DOHH2 (cell line): ENCODE data around the gene FRYL.
"Not testable (repeated sequence)": the region's sequence is repeated elsewhere in the genome, so short reads cannot be mapped to it uniquely, and the experiment has no call there.

ENCODE experiments used
- H3F3A ChIP-seq: fragments of 200-600 bp; sonication (generic), shearing (Covaris generic); 2 replicates; pipeline ENCODE4 v1.6.0; 2016; ENCODE audit warnings: antibody characterized with exemption, mild to moderate bottlenecking; ENCODE audit not compliant: control insufficient read depth, insufficient read depth
- H3K27ac ChIP-seq: fragments of 200-600 bp; sonication (generic); 2 replicates; pipeline ENCODE4 v1.5.1; 2014; ENCODE audit warnings: low read depth, mild to moderate bottlenecking, low read length, moderate library complexity
- H3K27me3 ChIP-seq: fragments of 200-600 bp; sonication (generic); 2 replicates; pipeline ENCODE4 v1.6.1; 2014; ENCODE audit warnings: mild to moderate bottlenecking, low read length, mixed read lengths; ENCODE audit not compliant: control insufficient read depth
- H3K36me3 ChIP-seq: fragments of 200-600 bp; sonication (generic); 2 replicates; pipeline ENCODE4 v1.6.1; 2014; ENCODE audit warnings: mild to moderate bottlenecking, low read length, moderate library complexity, mixed read lengths; ENCODE audit not compliant: control insufficient read depth
- H3K4me1 ChIP-seq: fragments of 200-600 bp; sonication (generic); 2 replicates; pipeline ENCODE4 v1.6.1; 2014; ENCODE audit warnings: mild to moderate bottlenecking, low read length, mixed read lengths; ENCODE audit not compliant: control insufficient read depth
- H3K4me2 ChIP-seq: fragments of 200-600 bp; sonication (generic); 2 replicates; pipeline ENCODE4 v1.6.0; 2014; ENCODE audit warnings: mild to moderate bottlenecking, low read length, moderate library complexity
- H3K4me3 ChIP-seq: fragments of 200-600 bp; sonication (generic); 2 replicates; pipeline ENCODE4 v1.5.1; 2014; ENCODE audit warnings: mild to moderate bottlenecking, low read length, mixed read lengths
- H3K79me2 ChIP-seq: fragments of 200-600 bp; sonication (generic); 2 replicates; pipeline ENCODE4 v1.6.1; 2014; ENCODE audit warnings: mild to moderate bottlenecking, low read length, mixed read lengths; ENCODE audit not compliant: control insufficient read depth
- H3K9me2 ChIP-seq: fragments of 200-600 bp; sonication (generic); replicated peaks from 2 replicates; pipeline ENCODE4 v1.6.1; 2014; ENCODE audit warnings: mild to moderate bottlenecking, low read length, mixed read lengths; ENCODE audit not compliant: control insufficient read depth
- H3K9me3 ChIP-seq: fragments of 200-600 bp; sonication (generic); 2 replicates; pipeline ENCODE4 v1.6.1; 2014; ENCODE audit warnings: antibody characterized with exemption, low read length, mixed read lengths; ENCODE audit not compliant: control insufficient read depth, insufficient read depth
- H4K20me1 ChIP-seq: fragments of 200-600 bp; sonication (generic); 2 replicates; pipeline ENCODE4 v1.6.0; 2014; ENCODE audit warnings: low read depth, mild to moderate bottlenecking, antibody characterized with exemption, low read length, moderate library complexity; ENCODE audit not compliant: control insufficient read depth, insufficient read depth
- EZH2phosphoT487 ChIP-seq: fragments of 200-600 bp; sonication (generic); IDR thresholded peaks from 2 replicates; pipeline ENCODE4 v1.6.1; 2017; ENCODE audit warnings: borderline replicate concordance, mild to moderate bottlenecking, antibody characterized with exemption, low read length, moderate library complexity, mixed read lengths
- TF ChIP-seq, protein P1 (sequence below): fragments of 200-600 bp; sonication (generic); IDR thresholded peaks from one replicate; pipeline ENCODE4 v1.5.1; 2014; ENCODE audit warnings: antibody characterized with exemption, mild to moderate bottlenecking, low read depth, low read length; ENCODE audit not compliant: poor library complexity, severe bottlenecking

The FRYL gene

DNA sequence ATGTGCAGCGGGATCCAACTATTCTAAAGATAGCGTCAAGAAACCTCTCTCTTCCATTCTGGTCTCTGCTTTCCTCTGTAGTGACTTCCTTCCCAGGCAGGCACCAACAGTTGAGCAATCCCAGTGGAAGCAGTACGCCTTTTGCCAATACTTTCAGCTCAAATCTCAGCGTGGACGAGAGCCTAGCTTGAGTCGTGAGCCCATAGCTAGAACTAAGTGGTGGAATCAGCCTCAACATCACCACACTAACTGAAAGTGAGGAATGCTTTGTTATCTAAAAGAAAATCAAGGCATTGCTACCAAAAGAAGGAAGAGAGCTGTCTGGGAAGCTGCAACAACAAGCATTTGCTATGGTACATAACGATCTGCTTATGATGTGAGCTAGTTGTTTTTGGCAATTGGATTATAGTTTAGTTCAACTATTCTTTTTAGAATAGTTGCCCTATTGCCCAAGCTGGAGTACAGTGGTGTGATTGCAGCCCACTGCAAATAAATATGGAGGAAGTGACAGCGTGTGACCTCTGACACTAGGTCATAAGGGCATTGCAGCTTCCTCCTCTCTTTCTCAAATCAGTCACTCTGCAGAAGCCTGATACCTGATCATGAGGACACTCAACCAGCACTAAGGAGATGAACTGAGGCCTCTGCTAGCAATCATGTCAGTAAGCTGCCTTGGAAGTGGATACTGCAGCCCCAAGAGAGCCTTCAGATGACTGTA is 24.7 kb upstream of the FRYL start:
- Histone ChIP-seq H3K79me2 (no peaks in the 10 kb centered on the region), H3F3A (no peaks in the 10 kb centered on the region), H3K4me2 (no peak overlapping the region), H4K20me1 (no peaks in the 10 kb centered on the region), H3K9me2 (no peaks in the 10 kb centered on the region), H3K9me3 (no peaks in the 10 kb centered on the region), H3K27me3 (no peaks in the 10 kb centered on the region), H3K36me3 (no peaks in the 10 kb centered on the region), H3K27ac (no peak overlapping the region), H3K4me3 (no peak overlapping the region), H3K4me1 (no peaks in the 10 kb centered on the region; the same call in 1 of the 2 replicates)
- TF ChIP-seq EZH2phosphoT487 = no peak
- TF ChIP-seq, protein P1, sequence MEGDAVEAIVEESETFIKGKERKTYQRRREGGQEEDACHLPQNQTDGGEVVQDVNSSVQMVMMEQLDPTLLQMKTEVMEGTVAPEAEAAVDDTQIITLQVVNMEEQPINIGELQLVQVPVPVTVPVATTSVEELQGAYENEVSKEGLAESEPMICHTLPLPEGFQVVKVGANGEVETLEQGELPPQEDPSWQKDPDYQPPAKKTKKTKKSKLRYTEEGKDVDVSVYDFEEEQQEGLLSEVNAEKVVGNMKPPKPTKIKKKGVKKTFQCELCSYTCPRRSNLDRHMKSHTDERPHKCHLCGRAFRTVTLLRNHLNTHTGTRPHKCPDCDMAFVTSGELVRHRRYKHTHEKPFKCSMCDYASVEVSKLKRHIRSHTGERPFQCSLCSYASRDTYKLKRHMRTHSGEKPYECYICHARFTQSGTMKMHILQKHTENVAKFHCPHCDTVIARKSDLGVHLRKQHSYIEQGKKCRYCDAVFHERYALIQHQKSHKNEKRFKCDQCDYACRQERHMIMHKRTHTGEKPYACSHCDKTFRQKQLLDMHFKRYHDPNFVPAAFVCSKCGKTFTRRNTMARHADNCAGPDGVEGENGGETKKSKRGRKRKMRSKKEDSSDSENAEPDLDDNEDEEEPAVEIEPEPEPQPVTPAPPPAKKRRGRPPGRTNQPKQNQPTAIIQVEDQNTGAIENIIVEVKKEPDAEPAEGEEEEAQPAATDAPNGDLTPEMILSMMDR = no peak

GRCh38 chr4:48801016-48801715 is 21.1 kb upstream of the FRYL start:
- Histone ChIP-seq H4K20me1 (no peaks in the 10 kb centered on the region), H3K79me2 (no peaks in the 10 kb centered on the region), H3K36me3 (no peaks in the 10 kb centered on the region), H3K9me2 (no peaks in the 10 kb centered on the region), H3K27ac (no peak overlapping the region), H3K27me3 (no peaks in the 10 kb centered on the region), H3K4me2 (no peak overlapping the region), H3K4me1 (no peaks in the 10 kb centered on the region), H3F3A (no peaks in the 10 kb centered on the region), H3K9me3 (no peaks in the 10 kb centered on the region), H3K4me3 (no peak overlapping the region)
- TF ChIP-seq, protein P1 = no peak
- TF ChIP-seq EZH2phosphoT487 = no peak

GRCh38 chr4:48800155-48800554 is 20.1 kb upstream of the FRYL start:
- H3K27me3 ChIP-seq, H3K27ac ChIP-seq, H3K9me3 ChIP-seq, H3K9me2 ChIP-seq, H4K20me1 ChIP-seq, H3K4me3 ChIP-seq, H3F3A ChIP-seq, H3K36me3 ChIP-seq, H3K79me2 ChIP-seq, H3K4me1 ChIP-seq, H3K4me2 ChIP-seq: not testable (repeated sequence)

GRCh38 chr4:48799157-48799556 is 19.1 kb upstream of the FRYL start:
- Histone ChIP-seq H3K9me2 (no peaks in the 10 kb centered on the region), H3F3A (no peaks in the 10 kb centered on the region), H3K27ac (no peak overlapping the region), H4K20me1 (no peaks in the 10 kb centered on the region), H3K9me3 (no peaks in the 10 kb centered on the region), H3K79me2 (no peaks in the 10 kb centered on the region), H3K27me3 (no peaks in the 10 kb centered on the region), H3K4me3 (no peak overlapping the region), H3K36me3 (no peaks in the 10 kb centered on the region), H3K4me1 (peaks cover 6% of the 10 kb centered on the region; the same call in 1 of the 2 replicates), H3K4me2 (no peak overlapping the region)
- TF ChIP-seq EZH2phosphoT487 = no peak
- TF ChIP-seq, protein P1 = no peak
